GM20431 (cell line): ENCODE results near the gene CENPF.

Source experiments
- in situ Hi-C: fragments of 300-500 bp; cut with MseI, MboI; formaldehyde crosslinking; loops from one replicate; pipeline ENCODE4 v1.15.0; 2020; ENCODE audit warnings: low sequenced_read_pairs; ENCODE audit not compliant: unreplicated experiment

CENPF gene, protein sequence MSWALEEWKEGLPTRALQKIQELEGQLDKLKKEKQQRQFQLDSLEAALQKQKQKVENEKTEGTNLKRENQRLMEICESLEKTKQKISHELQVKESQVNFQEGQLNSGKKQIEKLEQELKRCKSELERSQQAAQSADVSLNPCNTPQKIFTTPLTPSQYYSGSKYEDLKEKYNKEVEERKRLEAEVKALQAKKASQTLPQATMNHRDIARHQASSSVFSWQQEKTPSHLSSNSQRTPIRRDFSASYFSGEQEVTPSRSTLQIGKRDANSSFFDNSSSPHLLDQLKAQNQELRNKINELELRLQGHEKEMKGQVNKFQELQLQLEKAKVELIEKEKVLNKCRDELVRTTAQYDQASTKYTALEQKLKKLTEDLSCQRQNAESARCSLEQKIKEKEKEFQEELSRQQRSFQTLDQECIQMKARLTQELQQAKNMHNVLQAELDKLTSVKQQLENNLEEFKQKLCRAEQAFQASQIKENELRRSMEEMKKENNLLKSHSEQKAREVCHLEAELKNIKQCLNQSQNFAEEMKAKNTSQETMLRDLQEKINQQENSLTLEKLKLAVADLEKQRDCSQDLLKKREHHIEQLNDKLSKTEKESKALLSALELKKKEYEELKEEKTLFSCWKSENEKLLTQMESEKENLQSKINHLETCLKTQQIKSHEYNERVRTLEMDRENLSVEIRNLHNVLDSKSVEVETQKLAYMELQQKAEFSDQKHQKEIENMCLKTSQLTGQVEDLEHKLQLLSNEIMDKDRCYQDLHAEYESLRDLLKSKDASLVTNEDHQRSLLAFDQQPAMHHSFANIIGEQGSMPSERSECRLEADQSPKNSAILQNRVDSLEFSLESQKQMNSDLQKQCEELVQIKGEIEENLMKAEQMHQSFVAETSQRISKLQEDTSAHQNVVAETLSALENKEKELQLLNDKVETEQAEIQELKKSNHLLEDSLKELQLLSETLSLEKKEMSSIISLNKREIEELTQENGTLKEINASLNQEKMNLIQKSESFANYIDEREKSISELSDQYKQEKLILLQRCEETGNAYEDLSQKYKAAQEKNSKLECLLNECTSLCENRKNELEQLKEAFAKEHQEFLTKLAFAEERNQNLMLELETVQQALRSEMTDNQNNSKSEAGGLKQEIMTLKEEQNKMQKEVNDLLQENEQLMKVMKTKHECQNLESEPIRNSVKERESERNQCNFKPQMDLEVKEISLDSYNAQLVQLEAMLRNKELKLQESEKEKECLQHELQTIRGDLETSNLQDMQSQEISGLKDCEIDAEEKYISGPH (N-terminal part only)

DNA sequence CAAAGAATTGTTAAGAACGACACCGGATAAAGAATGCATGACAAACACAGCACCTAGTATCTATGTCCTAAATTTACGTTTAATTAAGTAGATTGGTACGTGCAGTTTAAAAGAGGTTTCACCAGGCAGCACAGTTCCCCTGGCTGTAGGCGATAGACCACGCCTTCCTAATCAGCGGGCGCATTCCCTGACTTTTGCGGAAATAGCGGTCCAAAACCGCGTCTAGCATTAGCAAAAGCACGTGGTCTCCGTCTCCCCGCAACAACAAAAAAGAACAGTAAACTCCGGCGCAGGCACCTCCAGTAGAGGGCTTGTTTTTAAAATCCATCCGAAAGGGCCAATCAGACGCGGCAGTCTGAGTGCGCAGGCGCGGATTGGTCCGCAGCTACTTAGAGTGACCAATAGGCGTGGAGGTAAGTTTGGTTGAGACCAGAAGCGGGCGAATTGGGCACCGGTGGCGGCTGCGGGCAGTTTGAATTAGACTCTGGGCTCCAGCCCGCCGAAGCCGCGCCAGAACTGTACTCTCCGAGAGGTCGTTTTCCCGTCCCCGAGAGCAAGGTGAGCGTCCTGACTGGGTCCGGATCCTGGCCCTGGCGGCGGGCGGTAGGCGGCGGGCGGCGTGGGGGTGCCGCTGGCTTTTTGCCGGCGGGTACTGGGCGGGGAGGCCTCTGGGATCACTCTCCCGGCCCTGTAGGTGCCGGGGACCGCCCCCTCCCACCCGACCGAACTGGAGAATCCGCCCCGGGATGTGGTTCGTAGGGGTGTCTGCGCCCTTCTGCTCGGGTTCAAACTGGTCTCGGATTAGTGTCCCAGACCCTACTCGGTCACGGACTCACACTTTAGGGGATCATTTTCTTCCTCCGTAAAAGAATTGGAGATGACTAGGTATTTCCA, at the start of gene CENPF:
Gene CENPF (plus strand): TSS at position 432 of the 894 bp plus-strand sequence. CDS start 10,560 bp downstream, outside the sequence.
- in situ Hi-C loops: no loop called here

DNA sequence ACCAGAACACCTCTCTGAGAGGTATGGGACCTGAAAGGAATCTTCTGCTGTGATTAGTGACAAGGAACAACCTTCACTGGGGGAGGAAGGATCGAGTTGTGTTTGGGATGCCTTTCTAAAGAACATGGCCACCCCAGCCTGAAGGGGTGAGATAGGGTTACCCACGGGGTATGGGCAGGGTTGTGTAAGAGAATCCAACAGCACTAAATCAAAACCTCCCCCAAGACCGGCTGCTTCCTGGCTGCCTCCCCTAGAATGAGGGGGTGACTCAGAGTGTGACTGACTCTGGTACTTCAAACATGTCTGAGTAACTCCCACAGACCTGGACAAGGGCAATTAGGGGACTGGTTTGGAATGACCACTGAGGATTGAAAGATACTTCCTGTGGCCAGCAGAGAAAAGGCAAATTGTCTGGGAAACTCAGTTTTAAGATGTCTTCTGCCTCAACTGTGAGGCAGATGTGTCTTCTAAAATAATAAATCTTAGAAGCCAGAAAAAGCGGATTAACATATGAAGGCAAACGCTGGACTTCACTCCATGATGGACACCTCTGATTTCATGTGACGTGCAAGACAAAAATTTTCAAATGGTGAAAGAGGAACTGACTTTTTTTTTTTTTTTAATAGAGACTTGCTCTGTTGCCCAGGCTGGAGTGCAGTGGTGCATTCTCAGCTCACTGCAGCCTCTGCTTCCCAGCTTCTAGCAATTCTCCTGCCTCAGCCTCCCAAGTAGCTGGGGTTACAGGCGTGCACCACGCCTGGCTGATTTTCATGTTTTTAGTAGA, 44.9 kb upstream of the CENPF start:
- in situ Hi-C loops: no loop called here

DNA sequence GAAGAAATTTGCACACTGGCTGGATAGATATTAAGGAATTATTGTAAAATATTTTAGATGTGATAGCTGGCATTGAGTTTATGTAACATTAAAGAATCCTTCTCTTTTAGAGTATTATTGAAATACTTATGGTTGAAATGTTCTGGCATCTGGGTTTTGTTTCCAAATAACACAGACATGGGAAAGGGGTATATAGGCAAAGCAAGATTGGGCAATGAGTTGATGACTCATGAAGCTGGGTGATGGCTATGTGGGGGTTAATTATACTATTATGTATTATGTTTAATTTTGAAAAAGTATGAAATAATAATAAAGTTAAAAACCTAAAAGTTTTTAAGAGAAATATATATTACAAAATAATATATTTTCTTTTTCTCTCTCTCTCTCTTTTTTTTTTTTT, 39.1 kb upstream of the CENPF start:
- in situ Hi-C loops: no loop called here

DNA sequence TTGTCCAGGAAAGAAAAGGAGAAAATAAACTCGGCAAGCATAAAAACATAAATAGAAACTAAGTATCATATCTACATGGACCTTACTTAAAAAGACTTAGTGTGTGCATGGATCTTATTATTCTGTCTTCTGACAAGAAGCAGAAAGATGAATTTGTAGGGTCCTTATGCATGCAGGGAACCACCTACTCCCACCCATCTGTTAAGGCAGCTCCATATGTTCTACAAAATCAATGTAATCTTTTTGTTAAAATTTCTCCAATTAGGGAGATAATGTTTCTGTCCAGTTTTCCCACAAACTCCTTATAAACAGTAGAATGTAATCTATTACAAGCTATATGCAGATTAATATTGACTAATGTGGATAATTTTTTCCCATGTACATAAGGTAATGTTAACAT, 37.7 kb upstream of the CENPF start:
- in situ Hi-C loops: no loop called here

DNA sequence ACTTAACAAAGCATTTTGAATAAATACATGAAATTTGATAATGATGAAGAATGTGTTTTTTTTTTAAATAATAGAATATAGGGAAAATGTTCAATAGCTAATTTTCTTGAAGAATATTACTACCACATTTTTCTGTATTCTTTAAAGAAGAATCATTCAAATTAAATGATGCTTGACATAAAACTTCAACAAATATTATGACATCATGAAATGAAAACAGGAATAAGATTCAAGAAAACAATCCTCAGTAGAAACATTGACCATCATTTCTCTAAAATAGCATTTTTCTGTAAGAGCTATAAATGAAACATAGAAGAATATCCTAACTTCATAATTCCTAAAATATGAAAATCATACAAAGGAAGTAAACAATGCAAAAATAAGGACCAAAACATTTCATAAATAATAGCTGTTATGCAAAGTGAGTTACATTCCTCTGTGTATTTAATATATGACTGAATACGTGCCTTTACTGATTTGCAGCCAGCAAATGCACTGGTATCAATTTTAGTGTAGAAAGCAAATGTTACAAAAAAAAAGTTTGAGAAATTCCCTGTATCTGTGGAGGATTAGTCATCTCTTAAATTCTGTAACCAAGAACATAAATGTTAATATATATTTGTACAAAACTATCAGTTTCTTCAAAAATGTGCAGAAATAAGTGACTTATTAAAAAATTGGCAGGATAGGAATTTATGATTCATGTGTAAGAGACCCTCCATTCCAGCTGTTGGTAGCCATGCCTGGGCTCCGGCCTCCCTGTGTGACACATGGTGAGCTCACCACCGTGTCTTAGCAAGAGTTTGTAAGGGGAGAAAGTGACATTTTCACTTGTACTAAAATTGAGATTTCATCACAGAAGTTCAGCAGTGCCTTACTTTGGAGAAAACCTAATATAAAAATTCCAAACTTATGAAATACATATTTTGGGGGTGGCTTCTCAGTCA, 36.6 kb upstream of the CENPF start:
- in situ Hi-C loops: no loop called here

DNA sequence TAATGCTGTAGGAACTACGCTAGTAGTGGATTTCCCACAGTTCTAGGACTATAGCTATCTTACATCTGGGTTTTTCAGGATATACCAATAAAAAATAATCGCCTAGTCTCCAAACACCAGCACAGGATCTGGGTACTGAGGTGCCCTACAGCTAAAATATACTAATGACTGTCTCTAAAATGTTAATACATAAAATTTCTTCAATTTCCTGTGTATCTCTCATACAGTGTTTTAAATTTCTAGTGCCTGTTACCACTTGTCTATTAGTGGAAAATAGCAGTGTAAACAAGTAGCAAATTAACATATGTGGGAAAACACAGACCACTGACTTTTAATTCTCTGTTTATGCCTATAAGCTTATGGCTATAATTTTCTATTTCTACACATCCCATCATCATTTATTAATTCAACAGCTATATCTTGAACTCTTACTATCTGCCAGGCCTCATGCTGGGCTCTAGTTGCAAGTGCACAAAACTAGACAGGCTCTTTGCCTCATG, 35.5 kb upstream of the CENPF start:
- in situ Hi-C loops: no loop called here

DNA sequence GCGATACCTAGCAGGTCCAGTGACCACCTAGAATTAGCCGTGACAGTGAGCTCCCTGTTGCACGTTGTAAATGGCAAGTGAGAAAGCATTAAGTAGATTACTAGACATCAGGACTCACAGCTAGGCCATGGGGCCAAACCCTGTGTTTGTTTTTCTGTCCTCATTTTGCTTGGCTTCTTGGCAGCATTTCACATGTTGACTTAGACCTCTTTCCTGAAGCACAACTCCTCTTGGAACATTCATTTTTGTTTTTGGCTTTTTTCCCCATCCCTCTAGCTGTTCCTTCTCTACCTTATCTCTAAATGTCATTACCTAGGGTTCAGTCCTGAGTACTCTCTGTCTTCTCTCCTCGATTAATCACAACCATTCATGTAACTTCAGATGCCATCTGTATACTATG, 34.7 kb upstream of the CENPF start:
- in situ Hi-C loops: no loop called here

DNA sequence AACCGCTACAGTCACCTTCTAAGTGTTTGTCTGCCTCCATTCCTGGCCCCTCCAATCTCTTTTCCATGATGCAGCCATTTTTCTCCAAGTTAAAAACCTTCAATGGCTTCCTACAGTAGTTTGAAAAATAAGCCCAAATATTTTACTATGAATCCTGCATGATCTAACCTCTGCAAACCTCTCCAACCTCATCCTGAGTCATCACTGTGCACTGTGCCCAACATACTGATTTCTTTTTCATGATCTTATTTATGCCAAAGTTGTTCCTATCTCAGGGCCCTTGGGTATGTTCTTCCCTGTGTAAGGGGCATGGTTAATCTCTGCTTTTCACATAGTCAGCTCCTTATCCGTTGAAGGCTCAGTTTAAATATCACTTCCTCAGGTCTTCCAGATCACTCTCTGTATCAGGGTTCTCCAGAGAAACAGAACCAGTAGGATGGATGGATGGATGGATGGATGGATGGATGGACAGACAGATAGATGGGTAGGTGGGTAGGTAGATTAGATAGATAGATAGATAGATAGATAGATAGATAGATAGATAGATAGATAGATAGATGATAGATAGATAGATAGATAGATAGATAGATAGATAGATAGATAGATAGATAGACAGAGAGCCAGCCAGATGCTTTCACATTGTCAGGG, 33.5 kb upstream of the CENPF start:
- in situ Hi-C loops: no loop called here

DNA sequence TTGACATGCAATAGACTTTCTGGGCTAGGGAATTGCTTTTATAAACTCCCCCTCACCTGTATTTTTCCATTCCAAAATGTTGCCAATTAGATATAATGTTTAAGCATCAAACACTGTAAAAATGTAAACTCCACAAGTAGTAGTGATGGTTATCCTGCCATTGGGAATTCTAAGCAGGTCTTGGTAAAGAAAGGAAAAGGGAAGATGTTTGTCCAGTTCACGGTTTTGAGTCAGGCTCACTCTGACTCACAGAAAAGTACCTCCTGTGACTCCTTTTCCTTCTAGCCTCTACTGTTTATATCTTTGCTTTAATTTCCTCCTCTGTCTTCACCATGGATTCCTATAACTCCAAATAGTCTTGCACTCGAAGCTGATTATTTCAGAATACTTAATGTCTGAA, 32.6 kb upstream of the CENPF start:
- in situ Hi-C loops: no loop called here

DNA sequence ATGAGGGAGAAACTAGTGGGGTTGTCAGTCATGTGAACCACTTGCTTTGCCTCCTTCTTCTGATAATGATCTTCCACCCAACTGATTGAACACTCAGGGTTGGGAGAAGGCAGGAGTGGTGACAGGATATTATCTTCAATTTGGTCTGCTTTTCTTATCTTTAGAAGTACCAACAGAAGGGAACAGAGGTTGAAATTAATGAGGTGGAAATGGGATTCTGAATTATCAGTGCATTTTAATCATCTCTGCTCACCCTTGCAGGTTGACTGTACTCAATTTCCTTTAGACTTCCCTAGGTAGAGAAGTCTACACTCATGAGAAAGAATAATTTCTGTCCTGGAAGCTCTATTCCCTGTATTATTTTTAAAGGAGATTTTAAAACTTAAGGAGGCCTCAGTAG, 31.7 kb upstream of the CENPF start:
- in situ Hi-C loops: no loop called here

DNA sequence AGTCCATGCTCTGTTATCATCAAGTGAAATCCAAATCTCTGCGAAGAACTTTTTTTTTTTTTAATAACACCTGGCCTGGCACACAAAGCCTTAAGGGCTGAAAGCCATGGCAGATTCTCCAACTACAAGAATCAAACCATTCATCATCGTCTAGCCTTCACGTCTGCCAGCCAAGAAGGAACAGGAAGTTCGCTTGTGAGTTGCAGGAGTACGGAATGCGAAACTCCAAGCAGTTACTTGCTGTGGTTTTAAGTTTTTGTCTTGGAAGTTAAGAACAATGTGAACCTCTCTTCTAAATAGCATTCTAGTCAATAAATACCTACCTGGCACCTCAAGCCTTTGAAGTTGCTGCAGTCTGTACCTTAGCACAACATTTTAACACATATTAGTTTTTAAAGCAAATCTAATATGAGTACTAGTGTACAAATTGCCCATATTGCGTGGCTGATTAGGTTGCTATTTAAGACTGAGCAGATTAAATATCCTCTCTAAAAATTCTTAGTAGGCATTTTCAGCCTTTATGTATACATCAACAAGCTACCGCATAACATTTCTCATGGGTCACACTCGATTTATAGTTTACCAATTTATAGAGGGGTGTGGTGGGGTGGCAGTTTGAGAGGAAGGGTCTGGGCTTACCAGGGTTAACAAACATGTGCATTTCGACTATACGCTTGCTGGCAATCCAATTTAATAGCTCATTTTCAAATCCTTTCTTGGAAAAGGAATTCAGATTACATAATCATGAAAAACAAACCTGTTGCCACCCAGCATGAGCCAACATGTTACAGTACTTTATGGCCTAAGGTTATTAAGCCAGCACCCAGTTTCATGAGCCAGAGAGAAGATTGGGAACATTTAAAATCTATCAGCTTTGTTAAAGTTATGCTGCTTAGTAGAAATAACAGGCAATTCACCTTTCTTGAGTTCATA, 29.3 kb upstream of the CENPF start:
- in situ Hi-C loops: no loop called here

DNA sequence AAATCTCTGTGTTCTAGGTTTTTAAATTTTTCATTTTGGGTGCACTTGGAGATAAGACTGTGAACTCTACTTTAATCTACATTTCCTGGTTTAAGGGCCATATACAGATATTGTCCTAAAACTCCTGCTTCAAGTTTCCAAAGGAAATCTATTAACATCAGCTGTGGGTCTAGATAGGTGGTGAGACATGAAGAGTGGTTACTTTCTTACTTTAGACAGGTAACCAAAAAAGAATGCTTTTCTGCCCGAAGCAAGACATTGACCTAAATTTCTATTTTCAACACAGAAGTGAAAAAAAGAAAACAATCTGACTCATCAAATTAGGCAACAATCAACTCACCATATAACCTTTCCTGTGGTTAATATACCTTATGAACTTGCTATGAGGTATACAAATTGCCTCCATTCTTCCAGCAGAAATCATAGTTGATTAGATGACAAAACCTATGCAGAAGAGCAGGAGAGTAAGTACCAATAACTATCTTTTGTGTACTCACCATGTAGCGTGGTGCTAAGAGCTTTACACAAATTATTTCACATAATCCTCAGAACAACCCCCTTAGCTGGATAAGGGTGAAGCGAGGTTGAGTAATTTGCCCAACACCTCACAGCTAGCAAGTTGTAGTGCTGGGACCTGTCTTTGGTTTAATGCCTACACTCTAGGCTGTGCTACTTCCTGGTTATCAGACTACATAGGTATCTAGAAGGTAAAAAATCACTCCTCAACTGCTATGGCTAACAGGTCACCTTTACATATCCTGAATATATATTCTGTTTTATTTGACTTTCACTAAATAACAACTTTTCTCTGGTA, 28.2 kb upstream of the CENPF start:
- in situ Hi-C loops: loop anchor here (25.0 kb wide), 1 partner anchor 238 kb away; no protein-coding TSS in a partner anchor

DNA sequence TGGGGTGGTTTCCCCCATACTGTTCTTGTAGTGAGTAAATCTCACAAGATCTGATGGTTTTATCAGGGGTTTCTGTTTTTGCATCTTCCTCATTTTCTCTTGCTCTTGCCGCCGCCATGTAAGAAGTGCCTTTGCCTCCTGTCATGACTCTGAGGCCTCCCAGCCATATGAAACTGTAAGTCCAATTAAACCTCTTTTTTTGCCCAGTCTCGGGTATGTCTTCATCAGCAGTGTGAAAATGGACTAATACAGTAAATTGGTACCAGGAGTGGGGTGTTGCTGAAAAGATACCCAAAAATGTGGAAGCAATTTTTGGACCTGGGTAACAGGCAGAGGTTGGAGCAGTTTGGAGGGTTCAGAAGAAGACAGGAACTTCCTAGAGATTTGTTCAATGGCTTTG, 26.9 kb upstream of the CENPF start:
- in situ Hi-C loops: loop anchor here (25.0 kb wide), 1 partner anchor 239 kb away; no protein-coding TSS in a partner anchor

DNA sequence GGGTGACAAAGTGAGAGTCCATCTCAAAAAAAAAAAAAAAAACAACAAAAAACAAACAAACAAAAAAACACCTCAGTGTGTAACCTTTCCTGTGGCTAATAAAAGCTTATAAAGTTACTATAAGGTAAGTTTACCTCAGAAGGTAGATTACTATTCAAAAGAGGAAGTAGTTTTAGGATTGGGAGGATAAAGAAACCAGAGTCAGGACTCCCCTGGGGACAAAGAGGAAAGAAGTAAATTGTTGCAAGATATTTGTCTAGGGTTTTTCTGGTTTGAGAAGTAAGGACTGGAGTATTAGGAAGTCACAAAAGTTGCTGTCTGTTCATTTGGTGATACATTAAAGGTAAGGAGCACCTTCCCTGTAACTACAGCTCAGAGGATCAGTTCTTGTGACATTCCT, 23.8 kb upstream of the CENPF start:
- in situ Hi-C loops: loop anchor here (25.0 kb wide), 1 partner anchor 242 kb away; no protein-coding TSS in a partner anchor

DNA sequence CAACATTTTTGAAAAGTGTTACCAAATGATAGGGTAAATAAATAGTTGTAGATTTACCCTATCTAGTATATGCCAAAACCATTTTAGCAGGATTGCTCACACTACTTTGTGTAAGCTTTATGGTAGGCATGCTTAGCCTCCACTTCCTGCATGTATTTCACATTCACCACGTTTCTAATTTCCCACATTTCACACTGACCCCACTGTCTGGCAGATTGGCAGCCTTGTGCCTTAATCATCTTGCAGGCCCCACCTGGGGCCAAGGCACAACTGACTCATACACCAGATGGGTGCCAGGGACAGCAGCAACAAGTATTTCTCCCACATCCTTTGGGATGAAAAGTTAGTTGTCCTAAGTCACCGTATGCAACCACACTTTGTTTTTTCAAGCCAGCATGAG, 21.2 kb upstream of the CENPF start:
- in situ Hi-C loops: loop anchor here (25.0 kb wide), 1 partner anchor 244 kb away; no protein-coding TSS in a partner anchor
